Endothelial cell of umbilical vein (primary cell): ENCODE measurements around the gene NUDT21. TPM values are rescaled to one million over a fixed set of nuclear protein-coding genes. Genes with fewer than 3 reads are reported as not detected.

Experiments
- BruUV-seq: library from RNA; stranded (reverse); fragments of 400-500 nt; replicated peaks from 2 replicates; lab custom pipeline; 2021; lab: Mats Ljungman, UMichigan
- CTCF ChIA-PET: fragments of 300-600, 350-600 bp; sonication (Branson Sonifier 250); formaldehyde crosslinking; loops from one replicate; lab custom pipeline; 2021; ENCODE audit warnings: antibody characterized with exemption, inconsistent platforms; lab: Charles Lee
- POLR2A ChIA-PET: fragments of 300-600, 350-600 bp; sonication (Branson Sonifier 250); formaldehyde crosslinking; loops from one replicate; lab custom pipeline; 2021; ENCODE audit warnings: antibody characterized with exemption, inconsistent platforms; lab: Charles Lee
- DNase-seq: peaks from one replicate; pipeline ENCODE4 v3.0.0-alpha.2; 2011; ENCODE audit warnings: low read depth, low spot score
- FAIRE-seq: peaks from 2 replicates; lab custom pipeline; 2011; peaks lifted over from hg19 to GRCh38; lab: Jason Lieb, UNC
- H2AFZ ChIP-seq: 2 replicates; pipeline ENCODE4 v1.6.0; 2012; ENCODE audit warnings: low read depth, low read length, control low read depth, inconsistent platforms
- H3K27ac ChIP-seq: 2 replicates; pipeline ENCODE4 v1.5.1; 2011; ENCODE audit warnings: low read depth, mild to moderate bottlenecking, control low read depth, low read length, moderate library complexity; ENCODE audit not compliant: insufficient read depth
- H3K27me3 ChIP-seq, 2 experiments: 2 replicates each; pipeline versions ENCODE4 v1.6.0 to v1.6.1; 2011; ENCODE audit warnings: low read length in 2 of 2, mixed read lengths in 1 of 2; ENCODE audit not compliant: control insufficient read depth in 2 of 2, insufficient read depth in 2 of 2
- H3K36me3 ChIP-seq, 2 experiments: 2 replicates in 1 of 2; 3 replicates in 1 of 2; pipeline ENCODE4 v1.5.1; 2011; ENCODE audit warnings: low read length in 2 of 2, mild to moderate bottlenecking in 1 of 2, moderate library complexity in 1 of 2; ENCODE audit not compliant: control insufficient read depth in 2 of 2, insufficient read depth in 2 of 2; ENCODE audit errors: extremely low read depth in 1 of 2
- H3K4me1 ChIP-seq: 3 replicates; pipeline ENCODE4 v1.5.1; 2011; ENCODE audit warnings: mild to moderate bottlenecking, low read length; ENCODE audit not compliant: control insufficient read depth, insufficient read depth; ENCODE audit errors: extremely low read depth
- H3K4me2 ChIP-seq: 2 replicates; pipeline ENCODE4 v1.6.1; 2011; ENCODE audit warnings: low read length, control low read depth, mixed read lengths; ENCODE audit not compliant: insufficient read depth
- H3K4me3 ChIP-seq, 3 experiments: fragments of 200-600 bp in 1 of 3; sonication (generic), shearing (Covaris generic) in 1 of 3; replicated peaks in 1 of 3; 2 replicates each; pipeline ENCODE4 v1.5.1; 2011 to 2016; ENCODE audit warnings: control low read depth in 3 of 3, low read length in 3 of 3, mild to moderate bottlenecking in 2 of 3, inconsistent platforms in 1 of 3, low read depth in 1 of 3, moderate library complexity in 1 of 3; ENCODE audit not compliant: insufficient read depth in 1 of 3
- H3K79me2 ChIP-seq: 2 replicates; pipeline ENCODE4 v1.6.0; 2012; ENCODE audit warnings: low read length, inconsistent platforms; ENCODE audit not compliant: control insufficient read depth, insufficient read depth
- H3K9ac ChIP-seq: replicated peaks from 2 replicates; pipeline ENCODE3; 2011; ENCODE audit warnings: low read length, control low read depth; ENCODE audit not compliant: insufficient read depth; ENCODE audit errors: extremely low read depth
- H3K9me1 ChIP-seq: replicated peaks from 3 replicates; pipeline ENCODE4 v1.6.0; 2011; ENCODE audit warnings: mild to moderate bottlenecking, low read length; ENCODE audit not compliant: control insufficient read depth, insufficient read depth; ENCODE audit errors: extremely low read depth
- H3K9me3 ChIP-seq: replicated peaks from 2 replicates; pipeline ENCODE4 v1.5.1; 2012; ENCODE audit warnings: low read length, inconsistent platforms; ENCODE audit not compliant: control insufficient read depth, insufficient read depth
- H4K20me1 ChIP-seq: replicated peaks from 2 replicates; pipeline ENCODE3; 2011; ENCODE audit warnings: mild to moderate bottlenecking, low read length; ENCODE audit not compliant: control insufficient read depth, insufficient read depth; ENCODE audit errors: extremely low read depth
- CTCF ChIP-seq, 2 donors: IDR thresholded peaks; 1 replicate in 1 of 2; 2 replicates in 1 of 2; pipeline ENCODE4 v1.5.1; 2011; ENCODE audit warnings: low read length in 2 of 2, mild to moderate bottlenecking in 2 of 2, moderate library complexity in 2 of 2, control low read depth in 1 of 2, inconsistent platforms in 1 of 2, low read depth in 1 of 2; ENCODE audit not compliant: insufficient read depth in 1 of 2; ENCODE audit errors: extremely low read depth in 1 of 2
- EZH2 ChIP-seq: IDR thresholded peaks from 2 replicates; pipeline ENCODE4 v1.6.1; 2012; ENCODE audit warnings: borderline replicate concordance, low read depth, mild to moderate bottlenecking, moderate library complexity, low read length, inconsistent platforms; ENCODE audit not compliant: severe bottlenecking
- FOS ChIP-seq: IDR thresholded peaks from 2 replicates; pipeline ENCODE4 v1.6.1; 2011; ENCODE audit warnings: mild to moderate bottlenecking, low read length, moderate library complexity, borderline replicate concordance; ENCODE audit not compliant: insufficient read depth
- GATA2 ChIP-seq: IDR thresholded peaks from 2 replicates; pipeline ENCODE4 v1.7.0; 2011; ENCODE audit warnings: low read depth, mild to moderate bottlenecking, moderate library complexity, mixed read lengths, low read length; ENCODE audit not compliant: insufficient read length, insufficient read depth
- JUN ChIP-seq: IDR thresholded peaks from 2 replicates; pipeline ENCODE4 v1.6.1; 2011; ENCODE audit warnings: borderline replicate concordance, low read depth; ENCODE audit not compliant: insufficient read length, insufficient read depth
- MYC ChIP-seq: IDR thresholded peaks from one replicate; pipeline ENCODE4 v1.6.1; 2011; ENCODE audit warnings: mild to moderate bottlenecking, low read depth, low read length
- POLR2A ChIP-seq: IDR thresholded peaks from 2 replicates; pipeline ENCODE4 v1.6.1; 2012; ENCODE audit warnings: low read depth, mild to moderate bottlenecking, control low read depth, low read length
- POLR2AphosphoS5 ChIP-seq: IDR thresholded peaks from 2 replicates; pipeline ENCODE4 v1.6.1; 2012; ENCODE audit warnings: low read depth, mild to moderate bottlenecking, control low read depth, low read length, moderate library complexity; ENCODE audit not compliant: insufficient read depth
- dilution Hi-C: fragments of 300-500 bp; cut with MboI; formaldehyde crosslinking; loops from one replicate; pipeline ENCODE4 v1.15.0; 2019; ENCODE audit warnings: low sequenced_read_pairs; ENCODE audit not compliant: extremely low pct_ligation_motif_present
- intact Hi-C: fragments of 100-400 bp; cut with micrococcal nuclease; formaldehyde crosslinking; loops from one replicate; pipeline ENCODE4 v1.10.0; 2022
- polyA plus RNA-seq, 4 experiments: library from polyadenylated mRNA; depleted of rRNA in 3 of 4; stranded (reverse) in 3 of 4; unstranded in 1 of 4; fragments of >200 nt; gene quantifications; 2 replicates each; pipeline versions ENCODE4 v1.2.1 to v1.2.3, GENCODE V29; 2011 to 2012; ENCODE audit warnings: missing spikeins in 1 of 4
- total RNA-seq: library from RNA; stranded (reverse); gene quantifications from 2 replicates; pipeline ENCODE4 v1.2.3, GENCODE V29; 2021
- TF ChIP-seq, protein P1 (sequence below): IDR thresholded peaks from 2 replicates; pipeline ENCODE4 v1.6.1; 2011; ENCODE audit not compliant: insufficient read depth, insufficient read length

NUDT21 gene
- total and polyA plus RNA-seq, 2 donors (not counting 3 experiments of a cell fraction or from before 2014, with no cell fraction given) = 56.4 to 158 TPM

DNA sequence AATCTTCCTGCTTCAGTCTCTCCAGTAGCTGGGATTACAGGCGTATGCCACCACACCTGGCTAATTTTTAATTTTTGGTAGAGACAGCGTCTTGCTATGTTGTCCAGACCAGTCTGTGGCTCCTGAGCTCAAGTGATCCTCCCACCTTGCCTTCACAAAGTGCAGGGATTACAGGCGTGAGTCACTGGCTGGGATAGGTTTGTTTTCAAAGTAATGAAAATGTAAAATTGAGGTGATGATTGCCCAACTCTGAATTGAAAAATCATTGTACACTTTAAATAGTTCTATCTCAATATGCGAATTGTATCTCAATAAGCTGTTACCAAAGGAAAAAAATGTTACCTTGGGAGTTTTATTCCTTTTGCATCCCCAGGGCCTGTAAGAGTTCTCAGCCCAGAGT, 24.5 kb downstream of the NUDT21 start:
- no TSS peak for BruUV-seq
- POLR2A ChIA-PET = no interaction called here
- peaks cover 0 to 2% of the 10 kb centered on the region in 2 experiments for H3K36me3 ChIP-seq
- no peak overlapping the region for H3K4me3 ChIP-seq
- no peaks in the 10 kb centered on the region for H3K9me1 ChIP-seq
- no peak for DNase-seq
- intact Hi-C loops (no loop called here), dilution Hi-C loops (no loop called here)
- no peaks in the 10 kb centered on the region for H3K27me3 ChIP-seq
- no peak for TF ChIP-seq CTCF (IDR thresholded peaks at IDR 0.05; ENCODE audit: extremely low read depth in 1 of 2, insufficient read depth in 1 of 2, low read depth in 1 of 2, low read length in 2 of 2)
- TF ChIP-seq EZH2 = no peak
- TF ChIP-seq FOS = no peak
- TF ChIP-seq MYC = no peak
- TF ChIP-seq, protein P1, sequence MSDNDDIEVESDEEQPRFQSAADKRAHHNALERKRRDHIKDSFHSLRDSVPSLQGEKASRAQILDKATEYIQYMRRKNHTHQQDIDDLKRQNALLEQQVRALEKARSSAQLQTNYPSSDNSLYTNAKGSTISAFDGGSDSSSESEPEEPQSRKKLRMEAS = no peak
- TF ChIP-seq GATA2 = no peak
- no peak for TF ChIP-seq JUN
- TF ChIP-seq POLR2A = no peak
- no peak for TF ChIP-seq POLR2AphosphoS5
- no peaks in the 10 kb centered on the region for H3K9me3 ChIP-seq
- H3K4me2 ChIP-seq = no peak overlapping the region
- H3K27ac ChIP-seq = no peak overlapping the region
- no peak overlapping the region for H3K9ac ChIP-seq
- H2AFZ ChIP-seq = no peak overlapping the region
- H3K79me2 ChIP-seq = peaks cover 33% of the 10 kb centered on the region
- peaks cover 2% of the 10 kb centered on the region for H4K20me1 ChIP-seq
- FAIRE-seq = no peak
- H3K4me1 ChIP-seq = peaks cover 13% of the 10 kb centered on the region
- CTCF ChIA-PET = interaction anchor here (0.7 to 1.2 kb wide), 3 partner anchors 12 to 70 kb away, joined by 3 to 5 read pairs (median 3); no protein-coding TSS in a partner anchor
